NCI-H1092 treated with DMSO at 0.1 percent for 48 hours (cell line): ENCODE data around the gene GAB3.
"Not testable (repeated sequence)": the region's sequence is repeated elsewhere in the genome, so short reads cannot be mapped to it uniquely, and the experiment has no call there.

Source experiments
- DNase-seq: peaks from one replicate; lab custom pipeline; 2025; lab: John Stamatoyannopoulos, UW

Gene GAB3

GRCh38 chrX:154721155-154721554, 29.7 kb downstream of the GAB3 start:
- no peak for DNase-seq

DNA sequence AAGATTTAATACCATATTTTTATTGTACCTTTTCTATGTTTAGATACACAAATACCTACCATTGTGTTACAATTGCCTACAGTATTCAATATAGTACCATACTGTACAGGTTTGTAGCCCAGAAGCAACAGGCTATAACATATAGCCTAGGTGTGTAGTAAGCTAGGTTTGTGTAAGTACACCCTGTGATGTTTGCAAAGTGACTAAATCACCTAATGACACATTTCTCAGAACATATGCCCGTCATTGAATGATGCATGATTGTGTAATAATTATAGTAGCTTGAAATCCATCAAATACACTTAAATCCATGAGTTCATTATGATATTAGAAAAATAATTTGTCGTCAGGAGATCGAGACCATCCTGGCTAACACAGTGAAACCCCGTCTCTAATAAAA, 30.8 kb downstream of the GAB3 start:
- no peak for DNase-seq

DNA sequence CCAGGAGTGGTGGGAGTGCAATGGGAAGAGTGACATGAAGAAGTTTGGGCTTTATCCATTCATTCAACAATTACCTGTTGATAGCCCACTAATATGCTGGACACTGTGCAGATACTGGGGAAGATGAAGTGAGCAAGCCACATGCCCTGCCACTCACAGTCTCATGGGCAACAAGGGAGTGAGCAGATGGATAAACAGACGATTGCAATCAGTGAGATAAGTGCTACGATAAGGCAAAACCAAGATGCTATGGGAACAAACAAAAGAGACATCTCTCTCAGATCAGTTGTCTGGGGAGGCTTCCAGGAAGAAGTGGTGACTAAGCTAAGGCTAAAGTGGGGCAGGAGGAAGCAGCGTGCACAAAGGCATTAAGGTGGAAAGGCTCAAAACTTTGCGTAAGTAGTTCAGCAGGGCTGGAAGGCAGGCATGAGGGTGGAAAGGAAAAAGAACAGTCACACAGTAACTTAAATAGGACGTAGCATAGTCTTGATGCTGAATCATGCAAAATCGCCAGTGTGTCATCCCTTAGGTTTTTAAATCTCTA, 31.7 kb downstream of the GAB3 start:
- DNase-seq: no peak

- no peak for DNase-seq
These were observed 32.3 kb downstream of the GAB3 start for GRCh38 chrX:154718616-154719015.

- no peak for DNase-seq
These were observed 33.1 kb downstream of the GAB3 start for GRCh38 chrX:154717824-154718223.

DNA sequence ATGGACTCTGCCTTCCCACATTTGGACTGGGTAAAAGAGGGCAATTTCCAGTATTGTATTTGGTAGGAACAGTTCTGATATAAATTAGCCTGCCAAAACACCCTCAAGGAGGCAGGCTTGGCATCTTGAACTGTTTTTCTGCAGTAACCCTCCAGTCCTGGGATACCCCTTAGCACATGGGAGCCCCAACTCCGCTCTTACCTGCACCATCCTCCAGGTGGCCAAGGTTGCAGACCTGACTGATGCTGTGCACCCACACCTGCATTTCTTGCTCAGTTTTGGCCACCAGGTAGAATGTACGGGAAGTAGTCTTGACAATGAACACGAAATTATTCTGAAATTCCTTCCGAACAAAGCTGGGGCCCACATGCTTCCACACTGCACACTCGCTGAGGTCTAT, 35.1 kb downstream of the GAB3 start:
- no peak for DNase-seq

DNA sequence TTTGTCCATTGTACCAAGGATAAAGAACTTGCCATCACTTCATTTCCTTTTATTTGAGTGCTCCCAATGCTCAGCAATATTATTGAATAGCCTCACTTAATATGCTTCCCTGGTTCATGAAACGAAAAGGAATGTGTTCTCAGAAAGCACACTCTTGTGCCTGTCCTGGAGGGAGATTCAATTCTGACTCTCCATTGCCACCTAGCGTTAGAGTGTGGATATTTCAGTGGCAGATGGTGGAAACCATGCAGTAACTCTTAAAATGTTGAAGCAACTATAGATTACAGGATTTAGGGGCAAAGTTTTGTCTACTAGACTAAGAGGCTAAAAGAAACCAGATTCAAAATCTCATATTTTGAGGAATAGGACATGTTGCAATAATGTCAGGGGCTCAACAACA, 36.0 kb downstream of the GAB3 start:
- DNase-seq: peak; percentile 22

DNA sequence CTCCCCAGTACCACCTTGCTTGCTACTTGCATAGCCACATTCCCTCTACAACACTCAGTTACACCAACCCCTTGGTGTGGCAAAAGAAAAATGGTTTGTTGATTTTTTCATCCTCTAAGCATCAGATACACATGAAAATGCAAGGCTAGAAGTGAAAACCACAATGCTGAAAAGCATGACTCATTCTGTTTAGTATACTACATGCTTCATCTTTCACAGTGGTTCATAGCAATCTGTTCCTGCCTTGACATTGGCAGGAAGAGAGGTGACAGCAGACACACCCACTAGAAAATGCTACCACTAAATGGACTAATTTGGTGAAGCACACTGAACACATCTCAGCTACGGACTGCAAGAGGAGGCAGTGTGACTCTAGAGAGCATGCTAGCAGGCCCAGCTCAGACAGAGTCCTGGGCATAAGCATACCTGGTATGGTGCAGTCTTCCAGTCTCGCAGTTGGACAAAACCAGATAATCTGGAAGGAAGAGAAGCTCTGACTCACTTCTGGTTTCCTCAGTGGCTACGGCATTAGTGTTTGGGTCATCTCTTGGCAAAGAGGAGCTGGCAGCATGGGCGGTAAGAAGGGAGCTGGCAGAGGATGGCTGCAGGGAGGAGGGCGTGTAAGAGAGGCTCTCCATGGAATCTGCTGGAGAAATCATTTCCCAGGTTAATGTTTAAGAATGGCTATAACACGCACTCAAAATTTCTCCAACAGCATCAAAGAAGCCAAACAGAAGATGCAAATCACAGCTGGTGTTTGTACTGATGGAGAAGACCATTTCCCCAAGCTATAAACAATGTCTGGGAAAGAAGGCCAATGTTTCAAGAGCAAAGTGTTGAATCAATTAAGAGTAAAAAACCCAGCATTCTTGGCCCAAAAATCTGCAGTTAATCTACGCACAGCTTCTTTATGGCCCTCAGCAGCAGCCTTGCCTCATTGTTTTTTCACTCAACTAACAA, 37.8 kb downstream of the GAB3 start:
- DNase-seq: no peak

DNA sequence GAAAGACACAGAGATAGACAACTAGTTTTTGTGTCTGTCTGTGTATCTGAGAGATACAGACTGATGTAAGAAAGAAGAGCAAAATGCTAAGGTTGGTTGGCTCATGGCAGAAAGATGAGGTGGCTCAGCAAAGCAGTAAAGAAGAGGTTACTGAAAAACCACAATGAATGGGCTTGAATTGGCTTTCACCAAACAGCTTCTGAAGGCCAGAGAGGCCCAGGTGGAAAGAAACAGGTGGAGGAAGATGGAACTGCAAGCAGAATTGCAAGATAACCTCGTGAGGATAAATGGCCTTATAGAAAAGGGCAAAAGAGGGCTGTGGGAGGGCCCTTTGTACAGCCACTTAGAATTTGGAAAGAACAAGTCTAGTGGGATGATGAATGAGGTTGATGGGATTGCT, 39.6 kb downstream of the GAB3 start:
- DNase-seq: no peak

DNA sequence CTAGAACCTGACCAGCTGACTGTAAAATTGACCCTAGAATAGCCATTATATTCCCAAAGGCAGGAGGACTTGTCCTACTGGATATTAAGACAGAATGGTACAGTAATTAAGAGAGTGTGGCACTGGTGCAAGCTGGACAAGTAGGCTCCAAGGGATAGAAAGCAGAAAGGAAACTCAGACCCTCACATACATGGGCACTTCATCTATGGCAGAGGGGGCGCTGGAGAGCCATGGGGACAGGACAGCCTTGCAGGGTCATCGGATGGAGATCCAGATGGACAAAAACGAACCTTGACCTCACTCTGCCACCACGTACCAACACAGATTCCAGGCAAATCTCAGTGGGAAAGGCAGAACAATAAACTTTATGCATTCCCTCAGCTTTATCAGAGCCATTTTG, 40.6 kb downstream of the GAB3 start:
- DNase-seq: no peak

- DNase-seq: no peak
These were observed 52.1 kb downstream of the GAB3 start for GRCh38 chrX:154698630-154699248.

DNA sequence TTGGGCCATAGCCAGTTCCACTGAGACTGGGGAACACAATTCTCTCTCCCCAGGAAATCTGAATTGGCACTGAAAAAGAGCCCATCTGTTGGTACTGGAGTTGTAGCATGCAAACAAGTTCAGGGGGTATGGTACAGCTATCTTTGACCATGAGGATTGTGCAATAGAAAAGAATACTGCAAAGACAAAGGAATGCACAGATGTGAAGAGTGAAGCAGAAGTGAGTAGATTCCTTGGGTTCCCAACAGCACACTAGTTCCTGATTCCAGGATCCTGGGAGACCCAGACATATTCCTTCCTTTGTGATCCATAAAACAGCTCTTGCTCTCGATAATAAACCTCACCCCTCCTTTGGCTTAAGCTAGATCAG, 54.2 kb downstream of the GAB3 start:
- no peak for DNase-seq

- no peak for DNase-seq
These were observed 54.8 kb downstream of the GAB3 start for GRCh38 chrX:154695911-154696675.

- DNase-seq: no peak
These were observed 57.5 kb downstream of the GAB3 start for GRCh38 chrX:154693394-154693793.

GRCh38 chrX:154690438-154690837, 60.4 kb downstream of the GAB3 start:
- not testable (repeated sequence) for DNase-seq

- DNase-seq: not testable (repeated sequence)
These were observed 78.8 kb downstream of the GAB3 start for GRCh38 chrX:154672084-154672483.

DNA sequence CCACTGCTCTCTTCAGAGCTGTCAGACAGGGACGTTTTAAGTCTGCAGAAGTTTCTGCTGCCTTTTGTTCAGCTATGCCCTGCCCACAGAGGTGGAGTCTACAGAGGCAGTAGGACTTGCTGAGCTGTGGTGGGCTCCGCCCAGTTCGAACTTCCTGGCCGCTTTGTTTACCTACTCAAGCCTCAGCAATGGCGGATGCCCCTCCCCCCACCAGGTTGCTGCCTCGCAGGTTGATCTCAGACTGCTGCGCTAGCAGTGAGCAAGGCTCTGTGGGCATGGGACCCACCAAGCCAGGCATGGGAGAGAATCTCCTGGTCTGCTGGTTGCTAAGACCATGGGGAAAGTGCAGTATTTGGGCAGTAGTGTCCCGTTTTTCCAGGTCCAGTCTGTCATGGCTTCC, 80.0 kb downstream of the GAB3 start:
- DNase-seq: not testable (repeated sequence)

- no peak for DNase-seq
These were observed 89.0 kb downstream of the GAB3 start for GRCh38 chrX:154661899-154662298.

GRCh38 chrX:154661170-154661569, 89.7 kb downstream of the GAB3 start:
- no peak for DNase-seq

DNA sequence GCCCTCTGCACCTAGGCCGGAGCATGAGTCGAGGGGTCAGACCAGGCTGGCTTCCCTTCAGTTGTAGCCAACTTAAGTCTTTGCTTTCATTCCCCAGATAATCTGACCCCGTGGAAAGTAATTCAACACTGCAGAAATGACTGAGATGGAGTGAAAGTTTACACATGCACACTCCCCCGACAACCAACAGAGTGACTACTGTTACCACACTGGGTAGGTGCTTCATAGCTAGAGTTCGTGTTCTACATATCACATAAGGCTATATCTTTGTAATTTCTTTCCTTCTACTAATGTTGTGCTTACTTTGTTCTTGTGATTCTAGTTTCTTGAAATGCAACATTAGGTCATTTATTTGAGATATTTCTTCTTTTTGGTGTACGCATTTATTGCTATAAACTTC, 90.3 kb downstream of the GAB3 start:
- no peak for DNase-seq

DNA sequence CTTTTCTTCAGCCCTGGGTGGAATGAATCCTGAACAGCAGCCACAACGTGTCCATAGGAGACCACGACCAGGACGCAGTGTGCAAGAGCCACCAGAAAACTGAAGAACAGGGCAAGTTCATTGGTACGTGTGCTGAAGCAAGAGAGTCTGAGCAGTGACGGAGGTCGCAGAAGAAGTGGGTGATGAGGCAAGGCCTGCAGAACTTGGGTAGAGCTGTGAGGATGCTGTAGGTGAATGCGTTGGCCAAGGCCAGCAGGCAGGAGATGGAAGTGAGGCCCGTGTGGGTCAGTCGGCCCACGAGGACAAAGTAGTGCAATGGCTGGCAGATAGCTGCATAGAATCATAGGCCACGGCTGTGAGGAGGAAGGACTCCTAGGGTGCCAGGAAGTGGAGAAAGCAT, 91.9 kb downstream of the GAB3 start:
- no peak for DNase-seq

DNA sequence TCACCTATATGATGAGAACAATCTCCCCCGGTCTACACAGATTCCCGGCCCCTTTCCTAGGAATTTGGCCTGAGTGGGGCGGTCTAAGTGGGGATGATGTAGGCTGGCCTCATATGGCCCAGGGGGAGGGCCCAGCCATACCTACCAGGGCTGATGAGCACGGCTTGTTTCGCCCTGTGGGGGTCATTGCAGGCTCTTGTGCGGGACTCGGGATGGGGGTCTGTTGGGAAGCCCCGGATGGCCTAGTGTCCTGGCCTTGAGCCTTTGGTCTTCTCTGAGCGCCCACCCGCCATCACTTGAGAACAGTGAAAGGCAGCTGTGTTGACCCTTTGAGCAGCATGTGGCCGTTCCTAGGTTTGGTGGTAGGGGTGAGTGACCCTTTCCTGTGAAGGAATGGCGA, 92.7 kb downstream of the GAB3 start:
- DNase-seq: no peak
